Activated T-helper 1 cell treated with anti-CD3 and anti-CD28 coated beads, Interleukin-12 subunit alpha, Interleukin-12 subunit beta, Interleukin-2, Interleukin-4 antibody, amounts not matched to agents 30 ng/mL and 10 ng/mL and 1 ng/mL, durations not matched to agents 14 hours and 24 hours and 36 hours (primary cell): Measurements from ENCODE around the gene RPS18. TPM values are rescaled to one million over a fixed set of nuclear protein-coding genes. Genes with fewer than 3 reads are reported as not detected.

Source experiments
- DNase-seq: peaks from one replicate; pipeline ENCODE4 v3.0.0; 2021; ENCODE audit warnings: low spot score
- H3K27ac Mint-ChIP-seq: one replicate; pipeline ENCODE4 v1.8.0; 2021; ENCODE audit warnings: mild to moderate bottlenecking, mixed read lengths
- H3K27me3 Mint-ChIP-seq: one replicate; pipeline ENCODE4 v1.8.0; 2022; ENCODE audit warnings: mild to moderate bottlenecking, moderate library complexity, mixed read lengths; ENCODE audit not compliant: insufficient read depth
- H3K36me3 Mint-ChIP-seq: one replicate; pipeline ENCODE4 v1.8.0; 2021; ENCODE audit warnings: low read depth, mixed read lengths
- H3K4me1 Mint-ChIP-seq: one replicate; pipeline ENCODE4 v1.8.0; 2021; ENCODE audit warnings: low read depth, mixed read lengths
- H3K4me3 Mint-ChIP-seq: one replicate; pipeline ENCODE4 v1.8.0; 2021; ENCODE audit warnings: mild to moderate bottlenecking, moderate library complexity, mixed read lengths
- H3K9me3 Mint-ChIP-seq: one replicate; pipeline ENCODE4 v1.8.0; 2021; ENCODE audit warnings: mixed read lengths
- intact Hi-C: fragments of 100-400 bp; cut with micrococcal nuclease; formaldehyde crosslinking; loops from one replicate; pipeline ENCODE4 v1.15.1; 2024
- total RNA-seq: library from RNA; stranded (reverse); gene quantifications from 2 replicates; pipeline ENCODE4 v1.2.3, GENCODE V29; 2022

Gene RPS18
- total RNA-seq, 1 donor from 2014 or later, result 2,930 TPM

GRCh38 chr6:33297956-33298772 is 26.3 kb downstream of the RPS18 start:
- Mint-ChIP-seq H3K4me3 (peak overlapping the region; percentile 95), H3K36me3 (peaks cover 25% of the 10 kb centered on the region), H3K27me3 (no peaks in the 10 kb centered on the region), H3K9me3 (no peaks in the 10 kb centered on the region), H3K27ac (peak overlapping the region; percentile 99), H3K4me1 (peaks cover 37% of the 10 kb centered on the region)
- peak; percentile 65 for DNase-seq
- intact Hi-C loops, result loop anchor here (1.0 kb wide), 1 partner anchor 20 kb away; no protein-coding TSS in a partner anchor

- Mint-ChIP-seq H3K27ac (peak within 1 kb of the TSS; percentile 99), H3K4me3 (peak within 1 kb of the TSS; percentile 95), H3K27me3 (no peaks in the 10 kb centered on the region), H3K36me3 (peaks cover 28% of the 10 kb centered on the region), H3K4me1 (peaks cover 39% of the 10 kb centered on the region), H3K9me3 (no peaks in the 10 kb centered on the region)
- DNase-seq, result peak; percentile 56
- intact Hi-C loops, result loop anchor here (1.0 kb wide), 9 partner anchors 10 to 99 kb away; partner anchors contain the start of genes B3GALT4, KIFC1, PFDN6 and RXRB
These were observed 26.9 kb downstream of the RPS18 start, which contains the start of gene RGL2 for GRCh38 chr6:33298773-33299236. Gene RGL2, minus strand, starts transcription at chr6:33298942. Its CDS starts 332 bp downstream, at chr6:33298610.

DNA sequence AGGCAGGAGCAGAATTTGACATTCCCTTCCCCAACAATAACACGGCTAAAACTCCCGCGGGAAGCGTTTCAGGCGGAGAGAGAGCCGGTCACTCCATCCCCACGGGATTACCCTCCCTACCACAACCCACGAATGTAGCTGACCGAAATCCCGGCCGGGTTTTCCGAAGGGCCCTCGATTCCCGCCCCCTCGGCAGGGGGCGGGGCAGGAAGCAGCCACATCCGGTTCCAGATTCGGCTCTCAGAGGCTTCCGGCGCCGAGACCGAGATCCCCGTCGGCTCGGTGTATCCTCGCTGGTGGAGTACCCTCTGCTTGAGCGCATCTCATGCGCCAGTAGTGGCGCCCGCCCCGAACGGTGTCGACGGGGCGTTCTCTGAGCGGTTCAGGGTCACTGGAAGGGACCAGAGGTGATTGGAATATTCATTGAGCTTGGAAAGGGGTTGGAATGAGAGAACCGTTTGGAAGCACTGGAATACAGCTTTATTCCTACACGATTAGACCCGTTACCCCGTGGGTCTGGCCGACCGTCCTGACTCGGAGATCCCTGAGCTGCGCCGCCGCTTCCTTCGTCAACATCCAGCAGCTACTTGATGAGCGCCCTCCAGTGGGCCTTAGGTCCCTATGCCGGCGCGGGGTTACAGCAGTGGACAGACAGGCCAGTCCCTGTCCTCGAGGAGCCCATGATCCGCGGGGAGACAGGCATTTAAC is 27.5 kb downstream of the RPS18 start:
- H3K36me3 Mint-ChIP-seq, result peaks cover 25% of the 10 kb centered on the region
- H3K27ac Mint-ChIP-seq, result peak overlapping the region; percentile 99
- H3K4me1 Mint-ChIP-seq, result peaks cover 38% of the 10 kb centered on the region
- DNase-seq, result peak; percentile 92
- peak overlapping the region; percentile 95 for H3K4me3 Mint-ChIP-seq
- H3K9me3 Mint-ChIP-seq, result no peaks in the 10 kb centered on the region
- H3K27me3 Mint-ChIP-seq, result no peaks in the 10 kb centered on the region
- intact Hi-C loops, result loop anchor here (1.0 kb wide), 8 partner anchors 10 to 99 kb away; partner anchors contain the start of genes B3GALT4, KIFC1, PFDN6 and RXRB

DNA sequence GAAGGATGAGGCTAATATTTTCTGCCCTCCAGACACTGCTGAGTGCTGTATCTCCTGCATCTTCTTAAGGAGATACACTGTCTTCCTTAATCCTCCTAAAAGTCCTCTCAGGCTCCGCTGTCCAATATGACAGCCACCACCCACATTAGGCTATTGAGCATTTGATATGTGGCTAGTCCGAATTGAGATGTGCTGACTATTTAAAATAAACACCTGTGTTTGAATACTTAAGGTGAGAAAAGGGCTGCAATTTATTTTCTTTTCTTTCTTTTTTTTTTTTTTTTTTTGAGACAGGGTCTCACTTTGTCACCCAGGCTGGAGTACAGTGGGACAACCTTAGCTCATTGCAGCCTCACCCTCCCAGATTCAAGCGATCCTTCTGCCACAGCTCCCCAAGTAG is 30.0 kb downstream of the RPS18 start:
- no peak for DNase-seq
- intact Hi-C loops, result no loop called here
- Mint-ChIP-seq H3K27me3 (no peaks in the 10 kb centered on the region), H3K27ac (no peak overlapping the region), H3K4me3 (no peak overlapping the region), H3K36me3 (peaks cover 38% of the 10 kb centered on the region), H3K9me3 (no peaks in the 10 kb centered on the region), H3K4me1 (peaks cover 53% of the 10 kb centered on the region)

DNA sequence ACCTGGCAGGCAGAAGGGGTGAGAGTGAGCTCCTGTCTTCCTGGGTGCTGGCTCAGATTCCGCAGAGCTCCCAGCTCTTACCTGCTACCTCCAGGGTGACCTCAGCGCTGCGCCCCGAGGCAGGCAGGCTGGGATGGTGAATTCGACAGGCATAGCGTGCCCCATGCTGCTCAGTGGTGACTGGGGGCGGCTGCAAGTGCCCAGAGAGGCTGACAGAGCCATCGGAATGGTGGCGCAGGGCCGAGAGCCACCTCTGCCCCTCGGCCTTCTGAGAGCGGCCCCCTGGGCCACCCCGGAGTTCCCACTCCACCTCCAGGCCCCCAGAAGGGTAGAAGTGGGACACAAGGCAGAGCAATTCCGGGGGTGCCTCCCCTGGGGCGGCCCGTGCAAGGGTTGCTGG is 32.3 kb downstream of the RPS18 start:
- Mint-ChIP-seq H3K36me3 (peaks cover 47% of the 10 kb centered on the region), H3K27me3 (no peaks in the 10 kb centered on the region), H3K9me3 (no peaks in the 10 kb centered on the region), H3K27ac (no peak overlapping the region), H3K4me1 (peaks cover 52% of the 10 kb centered on the region), H3K4me3 (no peak overlapping the region)
- intact Hi-C loops, result no loop called here
- DNase-seq, result no peak

GRCh38 chr6:33305052-33305451 is 33.2 kb downstream of the RPS18 start:
- DNase-seq, result no peak
- Mint-ChIP-seq H3K4me1 (peaks cover 44% of the 10 kb centered on the region), H3K27ac (peak overlapping the region; percentile 34), H3K4me3 (no peak overlapping the region), H3K9me3 (no peaks in the 10 kb centered on the region), H3K27me3 (no peaks in the 10 kb centered on the region), H3K36me3 (peaks cover 40% of the 10 kb centered on the region)
- intact Hi-C loops, result no loop called here

- H3K4me3 Mint-ChIP-seq, result no peak overlapping the region
- no peaks in the 10 kb centered on the region for H3K27me3 Mint-ChIP-seq
- peaks cover 40% of the 10 kb centered on the region for H3K4me1 Mint-ChIP-seq
- no peaks in the 10 kb centered on the region for H3K9me3 Mint-ChIP-seq
- H3K27ac Mint-ChIP-seq, result no peak overlapping the region
- intact Hi-C loops, result no loop called here
- DNase-seq, result no peak
- peaks cover 39% of the 10 kb centered on the region for H3K36me3 Mint-ChIP-seq
These were observed 34.5 kb downstream of the RPS18 start for GRCh38 chr6:33306356-33306755.

GRCh38 chr6:33312361-33313104 is 40.7 kb downstream of the RPS18 start:
- H3K4me3 Mint-ChIP-seq, result peak overlapping the region; percentile 97
- intact Hi-C loops, result loop anchor here (1.0 to 5.0 kb wide), 4 partner anchors 13 to 470 kb away; partner anchors contain the start of genes ITPR3 and PSMB8
- peaks cover 60% of the 10 kb centered on the region for H3K4me1 Mint-ChIP-seq
- H3K27ac Mint-ChIP-seq, result peak overlapping the region; percentile 99
- peaks cover 42% of the 10 kb centered on the region for H3K36me3 Mint-ChIP-seq
- H3K9me3 Mint-ChIP-seq, result no peaks in the 10 kb centered on the region
- H3K27me3 Mint-ChIP-seq, result no peaks in the 10 kb centered on the region
- DNase-seq, result peak; percentile 76

DNA sequence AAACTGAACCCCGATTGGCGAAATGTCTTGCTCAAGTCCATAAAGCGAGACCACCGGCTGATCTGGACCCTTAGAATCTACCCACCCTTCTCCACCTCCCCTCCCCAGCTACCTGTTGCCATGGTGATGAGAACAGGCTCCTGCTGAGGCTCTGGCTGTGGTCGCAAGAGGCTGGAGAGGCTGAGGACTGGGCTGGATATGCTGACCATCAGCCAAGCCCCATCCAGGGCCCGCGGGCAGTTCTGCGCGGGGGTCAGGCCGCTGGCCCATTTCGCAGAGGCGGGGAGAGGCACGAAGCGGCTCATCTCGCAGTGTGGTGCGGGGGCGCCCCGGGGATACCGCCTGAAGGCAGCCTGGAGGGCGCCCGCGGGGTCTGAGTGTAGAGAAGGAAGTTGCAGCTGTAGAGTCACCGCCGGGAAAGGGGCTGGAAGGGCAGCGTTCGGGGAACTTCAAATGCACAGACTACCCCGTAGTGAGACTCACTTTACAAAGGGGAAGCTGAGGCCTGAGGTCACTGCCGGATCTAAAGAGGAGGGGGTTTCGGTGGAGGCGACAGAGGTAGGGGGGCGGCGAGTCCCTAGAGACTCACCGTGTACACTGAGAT is 41.3 kb downstream of the RPS18 start:
- H3K27me3 Mint-ChIP-seq, result no peaks in the 10 kb centered on the region
- peak overlapping the region; percentile 99 for H3K27ac Mint-ChIP-seq
- peaks cover 58% of the 10 kb centered on the region for H3K4me1 Mint-ChIP-seq
- H3K4me3 Mint-ChIP-seq, result peak overlapping the region; percentile 97
- H3K36me3 Mint-ChIP-seq, result peaks cover 44% of the 10 kb centered on the region
- DNase-seq, result no peak
- no peaks in the 10 kb centered on the region for H3K9me3 Mint-ChIP-seq
- intact Hi-C loops, result loop anchor here (2.0 to 5.0 kb wide), 3 partner anchors 64 to 471 kb away; partner anchors contain the start of genes ITPR3 and PSMB8

DNA sequence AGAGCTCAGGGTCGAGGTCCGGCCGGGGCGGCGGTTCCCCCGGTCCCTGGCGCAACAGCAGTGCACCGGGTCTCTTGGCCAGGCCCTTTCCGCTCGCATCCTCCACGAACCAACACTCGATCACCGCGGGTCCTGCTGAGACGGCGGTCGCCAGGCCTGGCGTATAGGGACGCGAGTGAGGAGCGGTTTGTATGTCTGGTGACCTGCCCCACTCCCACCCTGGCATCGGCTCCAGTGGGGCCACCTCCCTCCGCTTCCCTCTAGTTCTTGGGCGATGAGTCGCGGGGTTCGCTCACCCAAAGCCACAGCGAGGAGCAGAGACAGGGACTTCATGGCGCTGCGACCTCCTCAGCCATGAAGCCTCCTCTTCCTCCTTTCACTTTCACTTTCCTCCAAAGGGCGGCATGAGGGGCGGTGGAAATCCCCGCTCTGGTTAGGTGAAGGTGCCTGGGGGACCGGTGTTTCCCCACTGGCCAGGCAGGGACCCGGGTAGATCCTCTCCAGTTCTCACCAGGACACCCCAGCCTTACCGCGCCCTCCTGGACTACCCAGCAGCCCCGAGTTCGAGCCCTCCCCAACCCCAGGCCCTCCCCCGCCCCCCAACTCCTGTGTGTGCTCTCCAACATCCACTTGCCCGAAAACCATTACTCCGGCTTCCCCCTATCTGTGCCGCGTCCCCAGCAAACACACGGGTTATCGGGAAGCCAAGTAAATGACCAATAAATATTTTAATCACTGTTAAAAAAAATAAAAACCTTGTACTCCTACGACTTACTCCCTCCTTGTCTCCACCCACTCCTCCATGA is 42.0 kb downstream of the RPS18 start, which contains the start of gene TAPBP:
Gene TAPBP, minus strand, starts transcription at position 370 of the 806 bp plus-strand sequence. Its CDS starts 37 bp downstream, at position 333.
- intact Hi-C loops, result loop anchor here (1.0 to 5.0 kb wide), 10 partner anchors 9 to 472 kb away; partner anchors contain the start of genes B3GALT4, CUTA, ITPR3 and KIFC1
- Mint-ChIP-seq H3K27ac (peak within 1 kb of the TSS; percentile 99), H3K4me1 (peaks cover 56% of the 10 kb centered on the region), H3K4me3 (peak within 1 kb of the TSS; percentile 97), H3K27me3 (no peaks in the 10 kb centered on the region), H3K36me3 (peaks cover 43% of the 10 kb centered on the region), H3K9me3 (no peaks in the 10 kb centered on the region)
- DNase-seq, result peak; percentile 88

DNA sequence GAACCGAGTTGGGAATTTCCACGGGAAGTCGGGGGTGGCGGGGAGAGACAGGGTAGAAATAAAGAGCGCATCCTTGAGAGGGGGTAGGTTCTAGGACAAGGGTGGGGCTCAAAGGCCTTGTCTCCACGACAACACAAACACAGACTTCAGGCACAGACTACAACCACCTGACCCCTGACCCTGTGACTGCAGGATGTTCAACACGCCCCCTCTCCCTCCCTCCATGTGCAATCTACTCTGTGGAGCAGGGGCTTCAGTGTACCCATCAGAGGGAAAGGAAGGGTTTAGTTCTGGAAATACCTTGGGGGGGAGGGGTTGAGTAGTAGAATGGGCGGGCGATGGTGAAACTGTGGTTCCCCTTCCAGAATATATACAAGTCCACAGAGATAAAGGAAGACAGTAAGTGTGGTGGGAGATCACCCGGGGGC is 42.7 kb downstream of the RPS18 start:
- peak overlapping the region; percentile 99 for H3K27ac Mint-ChIP-seq
- peaks cover 46% of the 10 kb centered on the region for H3K36me3 Mint-ChIP-seq
- peaks cover 61% of the 10 kb centered on the region for H3K4me1 Mint-ChIP-seq
- H3K9me3 Mint-ChIP-seq, result no peaks in the 10 kb centered on the region
- intact Hi-C loops, result loop anchor here (1.0 to 5.0 kb wide), 9 partner anchors 9 to 472 kb away; partner anchors contain the start of genes B3GALT4, CUTA, ITPR3 and KIFC1
- peak overlapping the region; percentile 97 for H3K4me3 Mint-ChIP-seq
- no peaks in the 10 kb centered on the region for H3K27me3 Mint-ChIP-seq
- peak; percentile 67 for DNase-seq
